ENCODE data around the gene DFFB. TPM values are rescaled to one million over a fixed set of nuclear protein-coding genes. Genes with fewer than 3 reads are reported as not detected.

Gene DFFB
- total RNA-seq, 1 donor from 2014 or later, result 45.4 TPM

DNA sequence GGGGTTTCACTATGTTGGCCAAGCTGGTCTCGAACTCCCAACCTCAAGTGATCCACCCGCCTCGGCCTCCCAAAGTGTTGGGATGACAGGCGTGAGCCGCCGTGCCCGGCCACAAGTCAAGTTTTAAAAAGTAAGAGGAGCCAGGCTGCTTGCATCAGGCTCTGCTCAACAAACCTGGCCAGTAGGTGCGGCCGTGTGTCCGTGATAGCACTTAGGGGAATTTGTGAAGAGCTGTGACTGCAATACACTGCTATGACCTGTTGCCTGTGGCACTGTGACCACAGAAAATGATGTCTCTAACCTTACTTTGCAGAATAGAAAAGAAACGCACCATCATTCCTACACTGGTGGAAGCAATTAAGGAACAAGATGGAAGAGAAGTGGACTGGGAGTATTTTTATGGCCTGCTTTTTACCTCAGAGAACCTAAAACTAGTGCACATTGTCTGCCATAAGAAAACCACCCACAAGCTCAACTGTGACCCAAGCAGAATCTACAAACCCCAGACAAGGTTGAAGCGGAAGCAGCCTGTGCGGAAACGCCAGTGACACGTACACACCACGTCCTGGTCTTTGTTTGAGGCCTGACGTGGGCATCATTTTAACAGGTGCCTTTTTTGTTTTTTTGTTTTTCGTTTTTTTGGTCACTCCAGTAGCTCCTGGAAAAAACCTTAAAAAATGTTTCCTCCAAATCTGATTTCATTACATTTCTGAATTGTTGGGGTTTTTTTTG, 26.1 kb downstream of the DFFB start:
- Histone ChIP-seq H3K9me3 (peaks cover 0 to 9% of the 10 kb centered on the region in 2 donors), H3K36me3 (peaks cover 32 to 79% of the 10 kb centered on the region in 2 donors)

DNA sequence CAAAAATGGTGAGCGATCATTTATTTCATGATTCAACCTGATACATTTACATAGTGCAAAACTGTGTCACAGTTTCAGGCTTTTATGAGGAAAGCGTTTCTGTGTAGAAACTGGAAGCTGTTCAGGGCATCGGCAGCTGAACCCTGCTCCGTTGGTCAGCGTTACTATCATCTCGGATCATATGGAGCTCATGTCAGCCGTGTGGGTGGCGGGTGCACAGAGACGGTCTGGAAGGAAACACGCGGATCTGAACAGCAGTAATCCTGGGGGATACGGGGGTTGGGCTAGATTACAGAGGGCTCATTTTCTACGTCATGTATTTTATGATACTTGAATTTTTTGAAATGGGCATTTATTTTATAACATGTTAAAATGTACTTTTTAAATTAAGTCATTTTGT, 27.7 kb downstream of the DFFB start:
- Histone ChIP-seq H3K27ac (no peak overlapping the region), H3K27me3 (no peaks in the 10 kb centered on the region), H3K4me1 (no peaks in the 10 kb centered on the region), H3K4me3 (no peak overlapping the region), H3K36me3 (peaks cover 37 to 79% of the 10 kb centered on the region in 2 donors), H3K9me3 (no peaks in the 10 kb centered on the region)
- no peak for DNase-seq (ENCODE audit: low spot score in 2 of 2)
- TF ChIP-seq, protein P1, sequence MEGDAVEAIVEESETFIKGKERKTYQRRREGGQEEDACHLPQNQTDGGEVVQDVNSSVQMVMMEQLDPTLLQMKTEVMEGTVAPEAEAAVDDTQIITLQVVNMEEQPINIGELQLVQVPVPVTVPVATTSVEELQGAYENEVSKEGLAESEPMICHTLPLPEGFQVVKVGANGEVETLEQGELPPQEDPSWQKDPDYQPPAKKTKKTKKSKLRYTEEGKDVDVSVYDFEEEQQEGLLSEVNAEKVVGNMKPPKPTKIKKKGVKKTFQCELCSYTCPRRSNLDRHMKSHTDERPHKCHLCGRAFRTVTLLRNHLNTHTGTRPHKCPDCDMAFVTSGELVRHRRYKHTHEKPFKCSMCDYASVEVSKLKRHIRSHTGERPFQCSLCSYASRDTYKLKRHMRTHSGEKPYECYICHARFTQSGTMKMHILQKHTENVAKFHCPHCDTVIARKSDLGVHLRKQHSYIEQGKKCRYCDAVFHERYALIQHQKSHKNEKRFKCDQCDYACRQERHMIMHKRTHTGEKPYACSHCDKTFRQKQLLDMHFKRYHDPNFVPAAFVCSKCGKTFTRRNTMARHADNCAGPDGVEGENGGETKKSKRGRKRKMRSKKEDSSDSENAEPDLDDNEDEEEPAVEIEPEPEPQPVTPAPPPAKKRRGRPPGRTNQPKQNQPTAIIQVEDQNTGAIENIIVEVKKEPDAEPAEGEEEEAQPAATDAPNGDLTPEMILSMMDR (IDR thresholded peaks at IDR 0.05), result no peak
- intact Hi-C loops (cut with DNase I), result no loop called here

More for the DNA sequence above, 26.1 kb downstream of the DFFB start:
- no peak overlapping the region for H3K4me3 ChIP-seq
- TF ChIP-seq, protein P1 (IDR thresholded peaks at IDR 0.05), result no peak
- no peak overlapping the region for H3K27ac ChIP-seq
- DNase-seq (ENCODE audit: low spot score in 2 of 2), result no peak
- H3K4me1 ChIP-seq, result no peaks in the 10 kb centered on the region
- intact Hi-C loops (cut with DNase I), result no loop called here
- H3K27me3 ChIP-seq, result no peaks in the 10 kb centered on the region

DNA sequence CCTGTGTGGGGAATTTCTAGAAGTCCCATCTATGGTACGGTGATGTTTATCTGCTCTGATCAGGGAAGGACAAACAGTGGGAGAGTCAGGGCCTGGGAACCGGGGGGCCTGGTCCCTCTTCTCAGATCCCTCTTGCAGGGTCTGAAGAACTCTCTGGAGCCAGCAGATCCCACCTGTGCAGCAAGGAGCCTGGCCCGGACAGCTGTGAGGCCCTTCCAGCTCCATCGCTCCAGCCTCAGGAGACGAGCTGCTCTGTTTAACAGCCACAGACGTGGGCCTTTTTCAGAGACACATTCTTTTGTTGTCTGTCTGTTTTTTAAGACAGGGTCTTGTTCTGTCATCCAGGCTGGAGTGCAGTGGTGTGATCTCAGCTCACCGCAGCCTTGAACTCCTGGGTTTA, 28.3 kb downstream of the DFFB start:
- H3K27me3 ChIP-seq, result no peaks in the 10 kb centered on the region
- no peaks in the 10 kb centered on the region for H3K9me3 ChIP-seq
- DNase-seq (ENCODE audit: low spot score in 2 of 2), result no peak
- TF ChIP-seq, protein P1 (IDR thresholded peaks at IDR 0.05), result no peak
- H3K36me3 ChIP-seq, result peaks cover 44 to 79% of the 10 kb centered on the region in 2 donors
- H3K4me3 ChIP-seq, result no peak overlapping the region
- H3K27ac ChIP-seq, result no peak overlapping the region
- H3K4me1 ChIP-seq, result no peaks in the 10 kb centered on the region
- intact Hi-C loops (cut with DNase I), result no loop called here

DNA sequence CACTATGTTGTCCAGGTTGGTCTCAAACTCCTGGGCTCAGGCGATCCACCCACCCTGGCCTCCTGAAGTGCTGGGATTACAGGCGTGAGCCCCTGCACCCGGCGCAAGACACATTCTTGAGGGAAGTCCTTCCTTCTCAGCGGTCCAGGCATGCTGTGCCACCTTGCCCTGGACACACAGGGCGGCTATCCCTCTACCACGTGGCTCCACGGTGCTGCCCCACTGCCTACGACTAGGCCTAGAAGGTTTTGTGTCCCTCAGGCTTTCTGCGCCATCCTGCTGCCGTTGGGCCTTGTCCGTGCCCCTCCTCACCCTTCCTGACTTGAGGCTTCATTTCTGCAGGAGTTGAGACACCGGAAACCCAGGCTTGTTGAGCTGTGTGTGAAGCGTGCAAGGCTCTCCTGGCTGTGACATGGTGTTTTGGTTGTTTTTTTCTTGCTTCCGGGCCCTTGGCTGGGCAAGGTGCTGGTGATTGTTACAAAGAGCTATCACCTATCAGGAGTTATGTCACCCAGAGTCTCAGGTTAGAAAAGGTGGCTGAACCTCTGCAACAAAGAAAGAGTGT, 28.9 kb downstream of the DFFB start:
- H3K9me3 ChIP-seq, result no peaks in the 10 kb centered on the region
- H3K27me3 ChIP-seq, result no peaks in the 10 kb centered on the region
- no peak overlapping the region for H3K4me3 ChIP-seq
- H3K36me3 ChIP-seq, result peaks cover 44 to 77% of the 10 kb centered on the region in 2 donors
- intact Hi-C loops (cut with DNase I), result no loop called here
- no peaks in the 10 kb centered on the region for H3K4me1 ChIP-seq
- DNase-seq (ENCODE audit: low spot score in 2 of 2), result no peak
- TF ChIP-seq, protein P1 (IDR thresholded peaks at IDR 0.05), result no peak
- no peak overlapping the region for H3K27ac ChIP-seq

DNA sequence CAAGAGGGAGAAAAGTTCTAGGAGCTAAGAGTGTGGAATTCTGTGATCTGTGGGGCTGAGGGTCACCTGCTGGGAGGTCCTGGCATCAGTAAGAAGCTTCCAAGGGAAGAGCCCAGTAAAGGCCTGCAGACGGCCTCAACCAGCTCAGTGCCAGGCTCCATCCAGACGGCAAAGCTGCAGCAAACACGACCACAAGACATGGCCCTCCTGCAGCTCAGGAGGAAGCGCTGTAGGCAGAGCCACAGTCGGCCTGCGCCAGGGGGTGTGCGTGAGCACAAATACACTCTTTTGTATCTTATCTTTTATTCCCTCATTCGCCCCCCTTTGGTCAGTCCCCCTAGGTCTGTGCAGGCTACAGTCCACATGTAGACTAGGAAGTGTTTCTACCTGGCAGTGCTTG, 29.4 kb downstream of the DFFB start:
- Histone ChIP-seq H3K27me3 (no peaks in the 10 kb centered on the region), H3K4me3 (no peak overlapping the region), H3K36me3 (peaks cover 43 to 77% of the 10 kb centered on the region in 2 donors), H3K9me3 (no peaks in the 10 kb centered on the region), H3K4me1 (no peaks in the 10 kb centered on the region), H3K27ac (no peak overlapping the region)
- intact Hi-C loops (cut with DNase I), result no loop called here
- TF ChIP-seq, protein P1 (IDR thresholded peaks at IDR 0.05), result no peak
- DNase-seq (ENCODE audit: low spot score in 2 of 2), result no peak
